Muscle layer of duodenum (tissue), 2 donors: ENCODE data around the gene SMG7.

ENCODE experiments used
- H3K27ac ChIP-seq: one replicate; pipeline ENCODE4 v1.7.0; 2013; ENCODE audit warnings: mild to moderate bottlenecking, low read length
- H3K27me3 ChIP-seq: one replicate; pipeline ENCODE4 v1.7.0; 2013; ENCODE audit warnings: low read depth, mild to moderate bottlenecking, control low read depth, low read length
- H3K36me3 ChIP-seq, 2 donors: one replicate each; pipeline ENCODE4 v1.7.0; 2013; ENCODE audit warnings: low read length in 2 of 2, control low read depth in 1 of 2, mild to moderate bottlenecking in 1 of 2; ENCODE audit not compliant: insufficient read depth in 2 of 2, control insufficient read depth in 1 of 2
- H3K4me1 ChIP-seq, 2 donors: one replicate each; pipeline ENCODE4 v1.7.0; 2013; ENCODE audit warnings: low read length in 2 of 2, mild to moderate bottlenecking in 2 of 2, control low read depth in 1 of 2, moderate library complexity in 1 of 2; ENCODE audit not compliant: insufficient read depth in 2 of 2, control insufficient read depth in 1 of 2
- H3K4me3 ChIP-seq, 2 donors: one replicate each; pipeline ENCODE4 v1.7.0; 2013; ENCODE audit warnings: low read length in 2 of 2, low read depth in 1 of 2, mild to moderate bottlenecking in 1 of 2
- H3K9me3 ChIP-seq, 2 donors: one replicate each; pipeline ENCODE4 v1.7.0; 2013; ENCODE audit warnings: low read length in 2 of 2, control low read depth in 1 of 2, mild to moderate bottlenecking in 1 of 2; ENCODE audit not compliant: control insufficient read depth in 1 of 2
- donor health status: healthy.

Gene SMG7

DNA sequence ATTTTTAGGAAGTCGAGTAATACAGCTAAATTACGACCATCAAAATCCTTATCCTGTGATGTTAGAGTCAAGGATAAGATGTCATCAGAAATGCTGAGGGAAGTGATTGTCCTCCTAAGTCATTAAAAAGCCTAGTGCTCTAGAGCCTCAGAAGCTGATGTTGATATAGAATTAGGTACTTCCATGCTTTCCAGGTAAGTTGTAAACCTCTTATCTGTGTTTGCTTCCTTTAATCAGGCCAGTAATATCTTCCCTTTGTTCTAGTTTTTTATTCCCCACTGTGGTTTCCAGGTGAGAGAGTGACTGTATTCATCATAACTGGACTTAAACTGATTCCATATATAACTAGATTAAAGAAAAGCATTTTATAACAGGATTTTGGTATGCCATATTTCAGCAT is 44.4 kb downstream of the SMG7 start:
- Histone ChIP-seq H3K9me3 (no peaks in the 10 kb centered on the region), H3K4me1 (peaks cover 0 to 6% of the 10 kb centered on the region in 2 donors), H3K36me3 (peaks cover 13 to 32% of the 10 kb centered on the region in 2 donors), H3K4me3 (no peak overlapping the region), H3K27me3 (no peaks in the 10 kb centered on the region), H3K27ac (no peak overlapping the region)

- Histone ChIP-seq H3K9me3 (no peaks in the 10 kb centered on the region), H3K27ac (no peak overlapping the region), H3K36me3 (peaks cover 18 to 32% of the 10 kb centered on the region in 2 donors)
These were observed 45.1 kb downstream of the SMG7 start for GRCh38 chr1:183517401-183517800.

GRCh38 chr1:183520379-183520778 is 48.1 kb downstream of the SMG7 start:
- Histone ChIP-seq H3K27ac (no peak overlapping the region), H3K36me3 (peaks cover 25 to 32% of the 10 kb centered on the region in 2 donors), H3K27me3 (no peaks in the 10 kb centered on the region), H3K4me1 (no peaks in the 10 kb centered on the region), H3K4me3 (no peak overlapping the region), H3K9me3 (no peaks in the 10 kb centered on the region)

More at GRCh38 chr1:183517401-183517800, 45.1 kb downstream of the SMG7 start:
- no peak overlapping the region for H3K4me3 ChIP-seq
- H3K27me3 ChIP-seq: no peaks in the 10 kb centered on the region
- H3K4me1 ChIP-seq: peaks cover 0 to 6% of the 10 kb centered on the region in 2 donors

DNA sequence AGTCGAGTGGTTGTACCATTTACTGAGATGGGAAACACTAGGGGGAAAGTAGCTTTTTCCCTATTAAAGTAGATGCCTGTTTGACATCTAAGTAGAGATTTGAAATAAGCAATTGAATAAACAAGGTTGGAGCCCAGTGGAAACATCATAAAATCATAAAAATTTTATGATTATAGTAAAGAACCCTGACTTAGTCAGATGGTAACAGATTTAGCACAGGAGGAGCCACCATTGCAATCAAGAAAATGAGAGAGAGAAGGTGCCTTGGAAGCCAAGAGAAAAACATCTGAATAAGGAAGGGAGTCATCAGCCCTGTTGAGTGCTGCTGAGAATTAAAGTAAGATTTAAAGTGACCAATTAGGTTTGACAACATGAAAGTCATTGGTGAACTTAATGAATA is 49.8 kb downstream of the SMG7 start:
- no peak overlapping the region for H3K4me3 ChIP-seq
- H3K27me3 ChIP-seq: no peaks in the 10 kb centered on the region
- no peaks in the 10 kb centered on the region for H3K9me3 ChIP-seq
- H3K27ac ChIP-seq: no peak overlapping the region
- no peaks in the 10 kb centered on the region for H3K4me1 ChIP-seq
- peaks cover 26 to 36% of the 10 kb centered on the region in 2 donors for H3K36me3 ChIP-seq

DNA sequence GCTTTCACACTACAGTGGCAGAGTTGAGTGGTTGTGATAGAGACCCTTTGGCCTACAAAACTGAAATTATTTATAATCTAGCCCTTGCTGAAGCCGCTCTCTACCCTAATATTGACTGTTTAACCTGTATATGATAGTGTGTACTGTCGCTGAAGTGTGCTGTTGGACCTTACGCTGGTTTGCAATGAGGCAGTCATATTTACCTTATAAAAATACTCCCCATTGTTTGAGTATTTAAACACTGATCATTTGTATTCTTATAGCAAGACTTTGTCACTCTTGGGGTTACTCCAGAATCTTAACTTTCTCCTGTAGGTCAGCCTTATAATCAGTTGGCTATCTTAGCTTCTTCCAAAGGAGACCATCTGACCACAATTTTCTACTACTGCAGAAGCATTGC is 56.3 kb downstream of the SMG7 start:
- no peaks in the 10 kb centered on the region for H3K9me3 ChIP-seq
- H3K4me3 ChIP-seq: no peak overlapping the region
- no peaks in the 10 kb centered on the region for H3K27me3 ChIP-seq
- no peaks in the 10 kb centered on the region for H3K4me1 ChIP-seq
- peaks cover 27 to 37% of the 10 kb centered on the region in 2 donors for H3K36me3 ChIP-seq
- H3K27ac ChIP-seq: no peak overlapping the region

GRCh38 chr1:183533617-183534174 is 61.4 kb downstream of the SMG7 start:
- no peaks in the 10 kb centered on the region for H3K27me3 ChIP-seq
- no peaks in the 10 kb centered on the region for H3K4me1 ChIP-seq
- H3K9me3 ChIP-seq: no peaks in the 10 kb centered on the region
- H3K36me3 ChIP-seq: peaks cover 45 to 48% of the 10 kb centered on the region in 2 donors
- no peak overlapping the region for H3K4me3 ChIP-seq
- no peak overlapping the region for H3K27ac ChIP-seq

GRCh38 chr1:183537405-183537804 is 65.1 kb downstream of the SMG7 start:
- Histone ChIP-seq H3K9me3 (no peaks in the 10 kb centered on the region), H3K4me1 (no peaks in the 10 kb centered on the region), H3K27ac (no peak overlapping the region), H3K27me3 (no peaks in the 10 kb centered on the region), H3K4me3 (no peak overlapping the region), H3K36me3 (peaks cover 59 to 63% of the 10 kb centered on the region in 2 donors)

DNA sequence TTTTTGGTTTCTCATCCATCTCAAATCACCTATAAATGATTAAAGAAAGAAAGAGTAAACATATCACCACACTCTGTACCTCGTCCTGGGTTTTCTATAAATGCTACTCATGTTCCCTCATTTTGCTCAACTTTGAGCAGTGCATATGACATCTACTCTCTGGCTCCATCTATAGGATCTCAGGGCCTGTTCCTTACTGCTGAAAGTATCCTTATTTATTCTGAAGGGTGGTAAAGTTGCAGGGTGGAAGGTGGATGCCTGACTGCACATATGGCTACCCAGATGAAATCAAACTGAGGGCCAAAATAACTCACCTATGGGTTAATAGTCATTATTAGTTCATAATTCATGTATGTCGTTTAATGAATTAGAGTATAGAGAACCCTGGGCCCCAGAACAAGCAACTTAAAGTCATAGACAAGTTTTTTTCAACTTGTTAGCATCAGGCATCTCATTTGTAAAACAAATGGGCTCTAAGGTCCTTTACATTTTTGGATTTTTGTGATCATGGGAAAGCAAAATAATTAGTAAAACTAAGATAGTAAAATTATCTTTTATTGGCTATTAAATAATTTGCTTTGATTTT is 71.4 kb downstream of the SMG7 start:
- H3K4me3 ChIP-seq: no peak overlapping the region
- no peaks in the 10 kb centered on the region for H3K9me3 ChIP-seq
- peaks cover 70 to 80% of the 10 kb centered on the region in 2 donors for H3K36me3 ChIP-seq
- no peaks in the 10 kb centered on the region for H3K27me3 ChIP-seq
- H3K27ac ChIP-seq: no peak overlapping the region
- H3K4me1 ChIP-seq: peaks cover 0 to 12% of the 10 kb centered on the region in 2 donors

GRCh38 chr1:183544598-183545297 is 72.4 kb downstream of the SMG7 start:
- Histone ChIP-seq H3K9me3 (no peaks in the 10 kb centered on the region), H3K27ac (no peak overlapping the region), H3K4me3 (no peak overlapping the region), H3K36me3 (peaks cover 67 to 83% of the 10 kb centered on the region in 2 donors), H3K4me1 (peaks cover 0 to 12% of the 10 kb centered on the region in 2 donors), H3K27me3 (no peaks in the 10 kb centered on the region)

- peaks cover 71 to 82% of the 10 kb centered on the region in 2 donors for H3K36me3 ChIP-seq
- H3K4me1 ChIP-seq: peaks cover 0 to 12% of the 10 kb centered on the region in 2 donors
- H3K27me3 ChIP-seq: no peaks in the 10 kb centered on the region
- H3K4me3 ChIP-seq: no peak overlapping the region
- no peaks in the 10 kb centered on the region for H3K9me3 ChIP-seq
- H3K27ac ChIP-seq: no peak overlapping the region
These were observed 74.1 kb downstream of the SMG7 start for GRCh38 chr1:183546427-183546826.

DNA sequence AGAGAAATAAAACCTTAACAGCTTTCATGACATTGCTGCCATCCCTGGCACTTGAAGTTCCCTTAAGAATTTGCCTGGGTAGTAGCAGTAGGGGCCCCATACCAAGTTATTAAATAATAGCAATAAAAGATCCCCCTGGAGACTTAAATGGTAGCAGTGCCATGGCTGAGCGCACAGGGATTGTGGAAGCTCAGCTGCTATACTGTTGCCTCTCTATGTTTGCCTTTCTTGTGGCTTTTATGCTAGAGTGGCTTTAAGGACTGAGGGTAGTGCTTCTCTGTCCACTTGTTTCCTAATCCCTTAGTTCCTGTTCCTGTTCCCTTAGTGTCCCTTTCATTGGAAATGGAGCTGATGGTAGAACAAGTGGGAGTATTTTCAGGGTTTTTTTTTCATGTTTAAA is 75.8 kb downstream of the SMG7 start:
- no peaks in the 10 kb centered on the region for H3K27me3 ChIP-seq
- H3K36me3 ChIP-seq: peaks cover 76 to 88% of the 10 kb centered on the region in 2 donors

More for the DNA sequence above, 75.8 kb downstream of the SMG7 start:
- H3K27ac ChIP-seq: no peak overlapping the region
- peaks cover 0 to 12% of the 10 kb centered on the region in 2 donors for H3K4me1 ChIP-seq
- H3K9me3 ChIP-seq: no peaks in the 10 kb centered on the region
- H3K4me3 ChIP-seq: no peak overlapping the region
